ENCODE results near the gene CCS. TPM values are rescaled to one million over a fixed set of nuclear protein-coding genes. Genes with fewer than 3 reads are reported as not detected.

CCS gene
- total and polyA plus RNA-seq, 9 of the 15 experiments (the other 6 are each of a cell fraction or from before 2014, with no cell fraction given) = 1.1 to 46.6 (median 26.8) TPM

GRCh38 chr11:66545701-66546367 lies 47.2 kb upstream of the CCS start, which contains the start of gene ZDHHC24 (continued):
- TF ChIP-seq, protein P1, sequence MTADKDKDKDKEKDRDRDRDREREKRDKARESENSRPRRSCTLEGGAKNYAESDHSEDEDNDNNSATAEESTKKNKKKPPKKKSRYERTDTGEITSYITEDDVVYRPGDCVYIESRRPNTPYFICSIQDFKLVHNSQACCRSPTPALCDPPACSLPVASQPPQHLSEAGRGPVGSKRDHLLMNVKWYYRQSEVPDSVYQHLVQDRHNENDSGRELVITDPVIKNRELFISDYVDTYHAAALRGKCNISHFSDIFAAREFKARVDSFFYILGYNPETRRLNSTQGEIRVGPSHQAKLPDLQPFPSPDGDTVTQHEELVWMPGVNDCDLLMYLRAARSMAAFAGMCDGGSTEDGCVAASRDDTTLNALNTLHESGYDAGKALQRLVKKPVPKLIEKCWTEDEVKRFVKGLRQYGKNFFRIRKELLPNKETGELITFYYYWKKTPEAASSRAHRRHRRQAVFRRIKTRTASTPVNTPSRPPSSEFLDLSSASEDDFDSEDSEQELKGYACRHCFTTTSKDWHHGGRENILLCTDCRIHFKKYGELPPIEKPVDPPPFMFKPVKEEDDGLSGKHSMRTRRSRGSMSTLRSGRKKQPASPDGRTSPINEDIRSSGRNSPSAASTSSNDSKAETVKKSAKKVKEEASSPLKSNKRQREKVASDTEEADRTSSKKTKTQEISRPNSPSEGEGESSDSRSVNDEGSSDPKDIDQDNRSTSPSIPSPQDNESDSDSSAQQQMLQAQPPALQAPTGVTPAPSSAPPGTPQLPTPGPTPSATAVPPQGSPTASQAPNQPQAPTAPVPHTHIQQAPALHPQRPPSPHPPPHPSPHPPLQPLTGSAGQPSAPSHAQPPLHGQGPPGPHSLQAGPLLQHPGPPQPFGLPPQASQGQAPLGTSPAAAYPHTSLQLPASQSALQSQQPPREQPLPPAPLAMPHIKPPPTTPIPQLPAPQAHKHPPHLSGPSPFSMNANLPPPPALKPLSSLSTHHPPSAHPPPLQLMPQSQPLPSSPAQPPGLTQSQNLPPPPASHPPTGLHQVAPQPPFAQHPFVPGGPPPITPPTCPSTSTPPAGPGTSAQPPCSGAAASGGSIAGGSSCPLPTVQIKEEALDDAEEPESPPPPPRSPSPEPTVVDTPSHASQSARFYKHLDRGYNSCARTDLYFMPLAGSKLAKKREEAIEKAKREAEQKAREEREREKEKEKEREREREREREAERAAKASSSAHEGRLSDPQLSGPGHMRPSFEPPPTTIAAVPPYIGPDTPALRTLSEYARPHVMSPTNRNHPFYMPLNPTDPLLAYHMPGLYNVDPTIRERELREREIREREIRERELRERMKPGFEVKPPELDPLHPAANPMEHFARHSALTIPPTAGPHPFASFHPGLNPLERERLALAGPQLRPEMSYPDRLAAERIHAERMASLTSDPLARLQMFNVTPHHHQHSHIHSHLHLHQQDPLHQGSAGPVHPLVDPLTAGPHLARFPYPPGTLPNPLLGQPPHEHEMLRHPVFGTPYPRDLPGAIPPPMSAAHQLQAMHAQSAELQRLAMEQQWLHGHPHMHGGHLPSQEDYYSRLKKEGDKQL (CRISPR knock-in tag; IDR thresholded peaks at IDR 0.05; ENCODE audit: borderline replicate concordance) = no peak
- TF ChIP-seq HDAC1 (IDR thresholded peaks at IDR 0.05) = peak in 1 of 2 experiments; percentile 67; a peak in 1 of 4 replicates
- TF ChIP-seq SAP30 (IDR thresholded peaks at IDR 0.05; ENCODE audit: borderline replicate concordance, insufficient read depth, low read depth, low read length, poor library complexity, severe bottlenecking) = peak; percentile 95
- TF ChIP-seq GTF3C2 (IDR thresholded peaks at IDR 0.05; ENCODE audit: borderline replicate concordance, extremely low read depth, insufficient read length) = no peak
- TF ChIP-seq CREM (IDR thresholded peaks at IDR 0.05; ENCODE audit: low read depth) = peak; percentile 72
- no peak for TF ChIP-seq ZNF354B (CRISPR knock-in tag; IDR thresholded peaks at IDR 0.05)
- TF ChIP-seq ZC3H11A (IDR thresholded peaks at IDR 0.05; ENCODE audit: low read depth, low read length) = no peak
- TF ChIP-seq NR1H2 (CRISPR knock-in tag; IDR thresholded peaks at IDR 0.05) = 0 out of 2 replicates have a peak, but pooled peaks have one; percentile 52
- peak; percentile 49 for TF ChIP-seq KDM5B (IDR thresholded peaks at IDR 0.05; ENCODE audit: insufficient replicate concordance, low read depth, low read length)
- no peak for TF ChIP-seq TSHZ1 (CRISPR knock-in tag; IDR thresholded peaks at IDR 0.05)
- no peak for TF ChIP-seq ETS2 (tag; IDR thresholded peaks at IDR 0.05; ENCODE audit: borderline replicate concordance, poor library complexity, severe bottlenecking)
- no peak for TF ChIP-seq CBX5 (IDR thresholded peaks at IDR 0.05; ENCODE audit: borderline replicate concordance, low read depth)
- TF ChIP-seq GABPB1 (CRISPR knock-in tag; IDR thresholded peaks at IDR 0.05) = 0 out of 2 replicates have a peak, but pooled peaks have one; percentile 58
